SK-N-SH (cell line): ENCODE results near the gene PTK7. TPM values are rescaled to one million over a fixed set of nuclear protein-coding genes. Genes with fewer than 3 reads are reported as not detected.

Experiments
- CTCF ChIA-PET: fragments of 300-600, 350-600 bp; formaldehyde crosslinking; extraction: SDS; loops from one replicate; lab custom pipeline; 2021; lab: Yijun Ruan, JAX
- POLR2A ChIA-PET: fragments of 350-600 bp; sonication (Branson Sonifier 250); formaldehyde crosslinking; extraction: SDS; loops from one replicate; lab custom pipeline; 2020; ENCODE audit warnings: antibody characterized with exemption, inconsistent platforms; lab: Yijun Ruan, JAX
- DNase-seq: peaks from one replicate; pipeline ENCODE4 v3.0.0; 2012
- H2AFZ ChIP-seq: fragments of 200-600 bp; sonication (generic); 2 replicates; pipeline ENCODE4 v1.8.1; 2016; ENCODE audit warnings: antibody characterized with exemption, mild to moderate bottlenecking, low read depth
- H3F3A ChIP-seq: fragments of 200-600 bp; sonication (generic); replicated peaks from 2 replicates; pipeline ENCODE3; 2016; ENCODE audit warnings: antibody characterized with exemption, mild to moderate bottlenecking; ENCODE audit not compliant: insufficient read depth
- H3K27ac ChIP-seq, 2 experiments: fragments of 200-500 bp in 1 of 2; fragments of 200-600 bp in 1 of 2; sonication (Bioruptor generic) in 1 of 2; sonication (generic), shearing (Covaris generic) in 1 of 2; 2 replicates each; pipeline versions ENCODE4 v1.5.1 to v1.6.1; 2014 to 2016; ENCODE audit warnings: low read depth in 2 of 2, inconsistent platforms in 1 of 2, low read length in 1 of 2, mild to moderate bottlenecking in 1 of 2, mixed read lengths in 1 of 2
- H3K27me3 ChIP-seq: fragments of 200-600 bp; sonication (generic), shearing (Covaris generic); 2 replicates; pipeline ENCODE4 v1.6.1; 2016; ENCODE audit warnings: mixed run types; ENCODE audit not compliant: insufficient read depth
- H3K36me3 ChIP-seq, 2 experiments: fragments of 200-500 bp in 1 of 2; fragments of 200-600 bp in 1 of 2; sonication (Bioruptor generic) in 1 of 2; sonication (generic) in 1 of 2; replicated peaks in 1 of 2; 2 replicates each; pipeline versions ENCODE3 to v1.5.1; 2014 to 2016; ENCODE audit warnings: low read length in 1 of 2, mild to moderate bottlenecking in 1 of 2; ENCODE audit not compliant: insufficient read depth in 2 of 2, control insufficient read depth in 1 of 2
- H3K4me1 ChIP-seq, 2 experiments: fragments of 200-500 bp in 1 of 2; fragments of 200-600 bp in 1 of 2; sonication (Bioruptor generic) in 1 of 2; sonication (generic), shearing (Covaris generic) in 1 of 2; 2 replicates each; pipeline versions ENCODE4 v1.5.1 to v1.6.1; 2014 to 2016; ENCODE audit warnings: low read depth in 1 of 2, low read length in 1 of 2, mixed run types in 1 of 2; ENCODE audit not compliant: insufficient read depth in 2 of 2, control insufficient read depth in 1 of 2
- H3K4me2 ChIP-seq: fragments of 200-600 bp; sonication (generic), shearing (Covaris generic); 2 replicates; pipeline ENCODE4 v1.6.1; 2017; ENCODE audit warnings: mixed run types
- H3K4me3 ChIP-seq, 2 experiments: fragments of 200-500 bp in 1 of 2; fragments of 200-600 bp in 1 of 2; sonication (Bioruptor generic) in 1 of 2; sonication (generic), shearing (Covaris generic) in 1 of 2; 2 replicates each; pipeline versions ENCODE4 v1.5.1 to v1.8.1; 2014 to 2016; ENCODE audit warnings: low read depth in 2 of 2, inconsistent platforms in 1 of 2, low read length in 1 of 2, mild to moderate bottlenecking in 1 of 2, mixed read lengths in 1 of 2, moderate library complexity in 1 of 2
- H3K79me2 ChIP-seq: fragments of 200-600 bp; sonication (generic); 2 replicates; pipeline ENCODE4 v1.8.1; 2017; ENCODE audit warnings: mild to moderate bottlenecking; ENCODE audit not compliant: insufficient read depth
- H3K9ac ChIP-seq: fragments of 200-600 bp; sonication (generic); 2 replicates; pipeline ENCODE4 v1.6.1; 2017; ENCODE audit warnings: mixed run types
- H3K9me2 ChIP-seq: fragments of 200-600 bp; sonication (generic); 2 replicates; pipeline ENCODE4 v1.6.1; 2017; ENCODE audit warnings: mixed run types
- H3K9me3 ChIP-seq: fragments of 200-600 bp; sonication (generic); 2 replicates; pipeline ENCODE4 v1.6.1; 2017; ENCODE audit warnings: mixed run types, mild to moderate bottlenecking, moderate library complexity
- H4K20me1 ChIP-seq: fragments of 200-600 bp; sonication (generic); 2 replicates; pipeline ENCODE4 v1.6.1; 2017; ENCODE audit warnings: mild to moderate bottlenecking, mixed run types; ENCODE audit not compliant: insufficient read depth
- EP300 ChIP-seq, 2 experiments: IDR thresholded peaks; 2 replicates each; pipeline versions ENCODE4 v1.4.0 to v1.6.1; 2012; ENCODE audit warnings: borderline replicate concordance in 1 of 2, low read depth in 1 of 2, low read length in 1 of 2
- FOSL2 ChIP-seq: IDR thresholded peaks from 2 replicates; pipeline ENCODE4 v1.4.0; 2012; ENCODE audit warnings: low read depth, mild to moderate bottlenecking, moderate library complexity, borderline replicate concordance
- FOXM1 ChIP-seq: IDR thresholded peaks from 2 replicates; pipeline ENCODE4 v1.4.0; 2012; ENCODE audit warnings: low read depth, mild to moderate bottlenecking
- MAX ChIP-seq: IDR thresholded peaks from 2 replicates; pipeline ENCODE4 v1.4.0; 2012; ENCODE audit warnings: low read depth
- MXI1 ChIP-seq: IDR thresholded peaks from 2 replicates; pipeline ENCODE4 v1.6.1; 2012; ENCODE audit warnings: mild to moderate bottlenecking, low read depth, low read length, improper control_type of control experiment
- RCOR1 ChIP-seq: fragments of 150-350 bp; IDR thresholded peaks from 2 replicates; pipeline ENCODE4 v1.6.1; 2017; ENCODE audit warnings: antibody characterized with exemption, low read length
- REST ChIP-seq: IDR thresholded peaks from 2 replicates; pipeline ENCODE4 v1.6.1; 2012; ENCODE audit warnings: mild to moderate bottlenecking, low read depth, low read length, moderate library complexity
- RXRA ChIP-seq: IDR thresholded peaks from 2 replicates; pipeline ENCODE4 v1.4.0; 2012; ENCODE audit warnings: low read depth, mild to moderate bottlenecking, borderline replicate concordance
- SMC3 ChIP-seq: IDR thresholded peaks from 2 replicates; pipeline ENCODE4 v1.6.1; 2012; ENCODE audit warnings: low read depth, low read length, improper control_type of control experiment
- USF2 ChIP-seq: fragments of 150-350 bp; IDR thresholded peaks from 2 replicates; pipeline ENCODE4 v1.6.1; 2017; ENCODE audit warnings: antibody characterized with exemption, low read length, low read depth, borderline replicate concordance
- ZBTB33 ChIP-seq: IDR thresholded peaks from 2 replicates; pipeline ENCODE4 v1.4.0; 2012; ENCODE audit warnings: low read depth, borderline replicate concordance
- WGBS: methylation state at CpG from one replicate; pipeline ENCODE4 v1.1.6; 2017; ENCODE audit warnings: low lambda C conversion rate; 5-methylcytosine and 5-hydroxymethylcytosine counted together
- polyA plus RNA-seq, 3 experiments: library from polyadenylated mRNA; depleted of rRNA; stranded (reverse); fragments of >200 nt; gene quantifications; 2 replicates each; pipeline ENCODE4 v1.2.3, GENCODE V29; 2012

PTK7 gene
- polyA plus RNA-seq, 1 of the 3 experiments (the other 2 are of a cell fraction): 105 TPM

GRCh38 chr6:43081043-43081442 is 4.9 kb downstream of the PTK7 start:
- no peak overlapping the region for H3K9ac ChIP-seq
- no peaks in the 10 kb centered on the region for H3K27me3 ChIP-seq
- H3K79me2 ChIP-seq: peaks cover 96% of the 10 kb centered on the region
- ChIA-PET POLR2A (no interaction called here), CTCF (interaction anchor here (1.1 to 1.5 kb wide), 2 partner anchors 48 to 62 kb away, joined by 3 to 4 read pairs; no protein-coding TSS in a partner anchor)
- no peak overlapping the region for H3K27ac ChIP-seq
- H3F3A ChIP-seq: no peaks in the 10 kb centered on the region
- no peak overlapping the region for H3K4me3 ChIP-seq
- no peaks in the 10 kb centered on the region for H3K9me3 ChIP-seq
- no peaks in the 10 kb centered on the region for H3K9me2 ChIP-seq
- no peak for TF ChIP-seq MAX
- no peak for TF ChIP-seq SMC3
- TF ChIP-seq RCOR1: no peak
- no peak for TF ChIP-seq USF2
- TF ChIP-seq RXRA: no peak
- no peak for TF ChIP-seq ZBTB33
- TF ChIP-seq FOXM1: no peak
- no peak for TF ChIP-seq FOSL2
- TF ChIP-seq EP300 (IDR thresholded peaks at IDR 0.05; ENCODE audit: borderline replicate concordance in 1 of 2, low read depth in 1 of 2, low read length in 1 of 2): no peak
- TF ChIP-seq MXI1: no peak
- TF ChIP-seq REST: no peak
- H3K4me2 ChIP-seq: no peak overlapping the region
- peaks cover 10 to 11% of the 10 kb centered on the region in 2 experiments; a peak in 2 of 4 replicates for H3K4me1 ChIP-seq
- H4K20me1 ChIP-seq: peaks cover 38% of the 10 kb centered on the region; the same call in 1 of the 2 replicates
- 98% methylated on average over 4 of the region's 4 CpGs for WGBS
- no peak for DNase-seq
- H2AFZ ChIP-seq: no peak overlapping the region
- no peaks in the 10 kb centered on the region for H3K36me3 ChIP-seq
